Measurements from ENCODE around the gene PLD4.

The PLD4 gene

GRCh38 chr14:104965561-104966231 is 41.0 kb downstream of the PLD4 start:
- peaks cover 7% of the 10 kb centered on the region for H3K4me1 Mint-ChIP-seq
- TF ChIP-seq, protein P1, sequence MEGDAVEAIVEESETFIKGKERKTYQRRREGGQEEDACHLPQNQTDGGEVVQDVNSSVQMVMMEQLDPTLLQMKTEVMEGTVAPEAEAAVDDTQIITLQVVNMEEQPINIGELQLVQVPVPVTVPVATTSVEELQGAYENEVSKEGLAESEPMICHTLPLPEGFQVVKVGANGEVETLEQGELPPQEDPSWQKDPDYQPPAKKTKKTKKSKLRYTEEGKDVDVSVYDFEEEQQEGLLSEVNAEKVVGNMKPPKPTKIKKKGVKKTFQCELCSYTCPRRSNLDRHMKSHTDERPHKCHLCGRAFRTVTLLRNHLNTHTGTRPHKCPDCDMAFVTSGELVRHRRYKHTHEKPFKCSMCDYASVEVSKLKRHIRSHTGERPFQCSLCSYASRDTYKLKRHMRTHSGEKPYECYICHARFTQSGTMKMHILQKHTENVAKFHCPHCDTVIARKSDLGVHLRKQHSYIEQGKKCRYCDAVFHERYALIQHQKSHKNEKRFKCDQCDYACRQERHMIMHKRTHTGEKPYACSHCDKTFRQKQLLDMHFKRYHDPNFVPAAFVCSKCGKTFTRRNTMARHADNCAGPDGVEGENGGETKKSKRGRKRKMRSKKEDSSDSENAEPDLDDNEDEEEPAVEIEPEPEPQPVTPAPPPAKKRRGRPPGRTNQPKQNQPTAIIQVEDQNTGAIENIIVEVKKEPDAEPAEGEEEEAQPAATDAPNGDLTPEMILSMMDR (IDR thresholded peaks at IDR 0.05; ENCODE audit: unreplicated experiment in 3 of 3), result no peak
- H3K9me3 Mint-ChIP-seq, result no peaks in the 10 kb centered on the region
- no peak overlapping the region for H3K4me3 Mint-ChIP-seq
- no peaks in the 10 kb centered on the region for H3K36me3 Mint-ChIP-seq (ENCODE audit: low read depth)
- H3K27ac Mint-ChIP-seq, result no peak overlapping the region
- H3K27me3 Mint-ChIP-seq (ENCODE audit: low read depth), result no peaks in the 10 kb centered on the region

DNA sequence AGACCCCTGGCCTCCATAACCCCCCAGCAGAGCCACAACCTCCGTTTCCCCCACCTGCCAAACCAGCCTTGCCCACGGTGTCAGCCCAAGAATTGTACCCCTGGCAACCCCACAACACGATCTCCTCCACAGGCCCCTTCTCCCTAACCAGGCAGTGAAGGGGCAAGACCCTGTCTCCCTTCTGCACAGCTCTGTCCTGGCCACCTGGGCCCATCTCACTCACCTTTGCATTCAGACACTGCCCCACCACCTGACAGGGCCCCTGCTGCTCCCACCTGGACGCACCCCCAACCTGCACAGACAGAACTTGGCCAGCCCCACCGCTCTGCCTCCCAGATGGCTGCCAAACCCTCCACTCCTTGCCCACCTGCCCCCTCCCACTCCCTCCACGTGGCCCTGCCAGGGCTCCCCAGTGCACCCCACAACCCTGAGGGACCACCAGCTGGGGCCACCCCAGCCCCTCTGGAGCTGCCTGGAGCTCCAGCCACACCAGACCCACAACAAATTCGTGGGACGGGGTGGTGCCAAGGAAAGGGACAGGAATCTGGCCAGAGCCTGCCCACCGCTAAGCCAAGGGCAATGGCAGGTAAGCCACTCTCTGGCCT is 41.7 kb downstream of the PLD4 start:
- Mint-ChIP-seq H3K4me1 (peaks cover 7% of the 10 kb centered on the region), H3K9me3 (no peaks in the 10 kb centered on the region), H3K4me3 (no peak overlapping the region), H3K27ac (no peak overlapping the region), H3K36me3 (ENCODE audit: low read depth) (no peaks in the 10 kb centered on the region), H3K27me3 (ENCODE audit: low read depth) (no peaks in the 10 kb centered on the region)
- TF ChIP-seq, protein P1 (IDR thresholded peaks at IDR 0.05; ENCODE audit: unreplicated experiment in 3 of 3), result no peak

DNA sequence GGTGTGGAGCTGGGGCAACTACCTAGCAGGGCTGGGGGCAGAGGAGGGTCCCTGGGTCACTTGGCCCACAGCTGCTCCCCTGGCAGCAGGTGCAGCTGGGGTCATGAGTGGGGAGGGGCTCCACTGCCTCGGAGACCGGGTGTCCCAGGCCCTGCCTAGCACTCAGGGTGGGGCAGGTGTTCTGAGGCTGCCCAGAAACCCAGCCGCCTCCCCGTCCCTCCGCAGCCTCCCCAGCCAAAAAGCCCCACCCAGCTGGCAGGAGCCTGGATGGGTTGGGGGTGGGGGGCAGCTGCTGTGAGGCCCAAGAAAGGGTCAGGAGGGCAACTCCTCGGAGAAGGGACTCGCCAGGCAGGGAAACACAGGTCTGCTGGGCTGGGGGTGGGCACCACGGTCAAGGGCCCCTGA is 42.3 kb downstream of the PLD4 start:
- Mint-ChIP-seq H3K36me3 (ENCODE audit: low read depth) (no peaks in the 10 kb centered on the region), H3K9me3 (no peaks in the 10 kb centered on the region), H3K4me3 (no peak overlapping the region), H3K27me3 (ENCODE audit: low read depth) (no peaks in the 10 kb centered on the region), H3K27ac (no peak overlapping the region), H3K4me1 (peaks cover 7% of the 10 kb centered on the region)
- TF ChIP-seq, protein P1 (IDR thresholded peaks at IDR 0.05; ENCODE audit: unreplicated experiment in 3 of 3), result no peak

DNA sequence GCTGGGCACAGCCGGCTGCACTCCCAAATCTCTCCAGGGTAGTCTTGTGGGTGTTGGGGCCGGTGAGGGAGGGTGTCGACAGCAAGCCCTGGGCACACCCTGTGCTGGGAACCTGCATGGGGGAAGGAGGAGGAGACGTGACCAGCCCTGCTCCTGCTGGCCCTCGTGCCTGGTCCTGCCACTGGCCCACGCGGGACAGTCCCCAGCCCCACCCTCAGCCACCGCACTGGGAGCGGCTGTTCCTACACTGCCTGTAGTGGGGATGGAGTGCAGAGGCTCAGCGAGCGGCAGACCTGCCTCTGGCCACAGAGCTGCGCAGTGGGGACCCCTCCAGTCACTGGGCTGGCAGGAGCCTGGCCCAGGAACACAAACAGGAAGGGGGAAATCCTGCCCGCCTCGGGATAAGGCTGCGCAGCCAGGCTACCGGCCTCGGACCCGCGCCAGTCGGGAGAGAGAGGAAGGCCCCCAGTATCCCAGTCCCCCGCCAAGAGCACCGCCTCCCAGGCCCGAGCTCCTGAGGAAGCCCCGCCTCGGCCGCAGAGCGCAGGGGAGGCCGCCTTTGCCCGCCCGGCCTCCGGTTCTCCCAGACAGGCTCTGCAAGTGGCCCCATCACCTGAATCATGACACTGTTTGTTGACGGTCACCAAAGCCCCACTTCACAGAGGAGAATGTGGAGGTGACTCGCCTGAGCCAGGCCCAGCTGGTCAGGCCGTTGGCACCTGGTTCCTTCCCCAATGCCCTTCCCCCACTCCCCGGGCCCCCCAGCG is 42.9 kb downstream of the PLD4 start:
- no peaks in the 10 kb centered on the region for H3K36me3 Mint-ChIP-seq (ENCODE audit: low read depth)
- H3K27ac Mint-ChIP-seq, result peak overlapping the region in 2 of 3 experiments; percentile 80 to 87
- peaks cover 7% of the 10 kb centered on the region for H3K4me1 Mint-ChIP-seq
- H3K9me3 Mint-ChIP-seq, result no peaks in the 10 kb centered on the region
- TF ChIP-seq, protein P1 (IDR thresholded peaks at IDR 0.05; ENCODE audit: unreplicated experiment in 3 of 3), result no peak
- H3K4me3 Mint-ChIP-seq, result peak overlapping the region; percentile 66 to 74 (median 68)
- peaks cover 5% of the 10 kb centered on the region for H3K27me3 Mint-ChIP-seq (ENCODE audit: low read depth)

DNA sequence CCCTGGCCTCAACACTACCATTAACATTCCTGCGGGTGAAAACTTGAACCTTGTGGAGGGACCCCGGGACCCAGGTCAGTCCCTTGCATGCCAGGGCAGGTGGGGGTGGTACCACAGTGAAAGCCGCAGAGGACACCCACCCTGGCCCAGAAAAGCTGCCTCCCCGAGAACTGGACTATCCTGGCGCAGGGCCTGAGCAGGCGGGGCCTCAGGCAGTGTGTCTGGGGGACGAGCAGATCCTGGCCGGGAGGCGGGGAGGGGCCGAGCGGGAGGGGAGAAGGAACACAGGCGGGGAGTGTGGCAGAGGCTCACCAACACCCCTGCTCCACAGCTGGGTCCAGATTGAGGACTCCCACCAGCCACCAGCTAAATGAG is 43.5 kb downstream of the PLD4 start:
- H3K27me3 Mint-ChIP-seq (ENCODE audit: low read depth), result peaks cover 6% of the 10 kb centered on the region

More for the DNA sequence above, 43.5 kb downstream of the PLD4 start:
- H3K4me1 Mint-ChIP-seq, result peaks cover 7% of the 10 kb centered on the region
- no peaks in the 10 kb centered on the region for H3K36me3 Mint-ChIP-seq (ENCODE audit: low read depth)
- TF ChIP-seq, protein P1 (IDR thresholded peaks at IDR 0.05; ENCODE audit: unreplicated experiment in 3 of 3), result no peak
- H3K27ac Mint-ChIP-seq, result peak overlapping the region in 2 of 3 experiments; percentile 80 to 87
- no peaks in the 10 kb centered on the region for H3K9me3 Mint-ChIP-seq
- peak overlapping the region; percentile 66 to 74 (median 68) for H3K4me3 Mint-ChIP-seq
